GM21381 (cell line): Measurements from ENCODE around the gene CHST12.

Source experiments
- ATAC-seq: cut with Tn5 transposase; IDR thresholded peaks from one replicate; pipeline ENCODE4 v1.9.1; 2021; ENCODE audit warnings: mild to moderate bottlenecking, moderate library complexity; ENCODE audit not compliant: unreplicated experiment

CHST12 gene

GRCh38 chr7:2497065-2497464, 93.7 kb downstream of the CHST12 start:
- no peak for ATAC-seq

- ATAC-seq: no peak
Measured at GRCh38 chr7:2497500-2498336, 94.3 kb downstream of the CHST12 start.
